ENCODE data around the gene SMPD2.

SMPD2 gene

DNA sequence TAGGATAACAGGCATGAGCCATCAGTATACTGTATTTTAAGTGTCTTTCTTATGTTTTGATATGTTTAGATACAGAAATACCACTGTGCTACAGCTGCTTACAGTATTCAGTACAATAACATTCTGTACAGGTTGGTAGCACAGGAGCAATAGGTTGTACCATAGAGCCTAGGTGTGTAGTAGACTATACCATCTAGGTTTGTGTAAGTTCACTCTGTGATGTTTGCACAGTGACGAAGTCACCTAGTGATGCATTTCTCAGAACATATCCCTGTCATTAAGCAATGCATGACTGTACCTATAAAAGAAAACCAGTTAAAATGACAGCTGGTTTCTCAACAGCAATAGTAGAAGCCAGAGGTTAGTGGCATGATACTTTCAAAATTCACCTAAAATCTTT is 45.5 kb downstream of the SMPD2 start:
- no peak for DNase-seq

DNA sequence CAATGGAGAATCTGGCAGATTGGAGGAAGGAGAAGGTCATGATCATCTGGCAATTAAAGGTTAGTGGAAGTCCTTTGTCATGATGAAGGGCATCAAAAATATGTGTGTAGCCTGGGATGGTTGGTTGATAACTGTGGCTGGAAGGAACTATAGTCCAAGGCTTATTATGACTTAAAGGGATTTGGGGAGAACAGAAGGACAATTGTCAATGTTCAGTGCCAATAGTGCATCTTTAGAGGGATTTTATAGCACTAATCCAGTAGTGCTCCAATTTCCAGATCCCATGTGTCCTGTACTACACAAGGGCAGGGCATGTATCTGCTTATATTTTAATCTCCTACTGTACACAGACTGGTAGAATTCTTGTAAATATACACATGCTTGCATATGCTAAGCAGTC is 47.5 kb downstream of the SMPD2 start:
- DNase-seq = no peak

DNA sequence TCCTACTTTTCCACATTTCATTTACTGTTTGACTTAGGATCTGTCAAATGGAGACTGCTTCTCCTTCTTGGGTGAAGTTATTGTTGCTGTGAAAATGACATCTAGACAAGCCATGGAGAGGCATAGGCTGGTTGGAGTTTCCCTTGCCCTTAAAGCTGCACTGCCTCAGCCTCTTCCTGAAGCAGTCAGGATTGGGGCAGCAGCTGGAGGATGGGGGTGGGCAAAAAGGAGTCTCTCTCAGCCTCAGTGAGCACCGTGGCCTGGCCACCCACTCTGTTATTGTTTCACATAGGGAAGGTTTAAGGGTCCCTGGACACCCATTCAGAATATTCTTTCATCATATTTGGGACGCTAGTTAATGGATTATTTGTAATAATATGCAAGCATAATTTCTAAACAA is 50.2 kb downstream of the SMPD2 start:
- no peak for DNase-seq

DNA sequence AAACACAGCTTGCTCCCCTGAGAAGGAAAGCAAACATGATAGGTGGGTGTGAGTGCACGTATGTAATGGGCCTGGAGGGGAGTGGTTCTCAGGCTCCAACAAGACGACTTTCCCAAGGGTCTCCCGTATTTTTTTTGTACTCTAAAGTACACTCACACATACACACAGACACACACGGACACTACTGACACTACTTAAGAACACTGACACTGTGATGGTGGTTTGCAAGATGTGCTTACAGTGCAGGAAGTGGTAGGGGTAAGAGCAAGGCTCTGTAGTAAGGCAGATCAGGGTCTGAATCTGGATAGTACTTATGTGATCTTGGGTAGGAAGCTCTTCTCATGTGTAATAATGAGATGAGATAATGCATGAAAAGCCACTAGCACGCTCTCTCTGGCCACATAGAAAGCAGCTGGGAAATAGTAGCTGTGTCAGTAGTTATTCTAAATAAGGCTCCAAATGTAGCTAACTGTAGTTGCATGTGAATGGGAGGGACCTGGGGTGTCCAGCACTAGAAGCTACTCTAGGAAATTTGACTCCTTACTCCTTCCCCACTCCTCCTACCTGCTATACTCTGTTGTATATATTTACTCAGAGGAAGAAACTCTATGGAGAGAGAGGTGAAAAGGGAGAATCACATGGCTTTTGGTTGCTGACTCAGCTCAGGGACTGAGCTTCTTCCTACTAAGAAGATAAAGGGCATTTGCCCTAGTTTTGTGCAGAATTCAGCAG is 50.8 kb downstream of the SMPD2 start:
- DNase-seq = no peak
